H9 (cell line): ENCODE results near the gene RASGEF1C. TPM values are rescaled to one million over a fixed set of nuclear protein-coding genes. Genes with fewer than 3 reads are reported as not detected.

Source experiments
- DNase-seq: peaks from one replicate; pipeline ENCODE4 v3.0.0-alpha.2; 2017
- H2AFZ ChIP-seq: one replicate; pipeline ENCODE4 v1.6.1; 2013; ENCODE audit warnings: mild to moderate bottlenecking, low read length, control low read depth, moderate library complexity
- H2AK5ac ChIP-seq: 2 replicates; pipeline ENCODE4 v1.6.1; 2013; ENCODE audit warnings: low read length, control low read depth, mixed read lengths; ENCODE audit not compliant: insufficient read length
- H2BK120ac ChIP-seq: one replicate; pipeline ENCODE4 v1.6.1; 2013; ENCODE audit warnings: low read depth, mild to moderate bottlenecking, low read length, control low read depth, inconsistent platforms; ENCODE audit not compliant: poor library complexity, severe bottlenecking
- H2BK12ac ChIP-seq: 2 replicates; pipeline ENCODE4 v1.6.1; 2013; ENCODE audit warnings: low read length, control low read depth, mixed read lengths, low read depth; ENCODE audit not compliant: insufficient read length
- H2BK15ac ChIP-seq: 2 replicates; pipeline ENCODE4 v1.6.1; 2013; ENCODE audit warnings: low read depth, low read length, control low read depth
- H2BK20ac ChIP-seq: one replicate; pipeline ENCODE4 v1.6.1; 2013; ENCODE audit warnings: low read depth, mild to moderate bottlenecking, low read length, control low read depth, inconsistent platforms; ENCODE audit not compliant: poor library complexity, severe bottlenecking
- H2BK5ac ChIP-seq: 2 replicates; pipeline ENCODE4 v1.6.1; 2013; ENCODE audit warnings: low read length, control low read depth, mixed read lengths; ENCODE audit not compliant: insufficient read length
- H3K14ac ChIP-seq: 2 replicates; pipeline ENCODE4 v1.6.1; 2013; ENCODE audit warnings: low read length, control low read depth; ENCODE audit not compliant: insufficient read depth
- H3K18ac ChIP-seq: 2 replicates; pipeline ENCODE4 v1.6.1; 2013; ENCODE audit warnings: low read depth, mild to moderate bottlenecking, mixed read lengths, low read length, control low read depth; ENCODE audit not compliant: insufficient read length
- H3K23ac ChIP-seq: 2 replicates; pipeline ENCODE4 v1.6.1; 2013; ENCODE audit warnings: low read length, control low read depth, mixed read lengths, low read depth; ENCODE audit not compliant: insufficient read length
- H3K23me2 ChIP-seq: 2 replicates; pipeline ENCODE4 v1.6.1; 2013; ENCODE audit warnings: low read depth, mild to moderate bottlenecking, mixed read lengths, low read length, control low read depth; ENCODE audit not compliant: insufficient read length, poor library complexity, severe bottlenecking
- H3K27ac ChIP-seq: 2 replicates; pipeline ENCODE4 v1.5.1; 2013; ENCODE audit warnings: low read length, control low read depth, mixed read lengths, low read depth; ENCODE audit not compliant: insufficient read length
- H3K27me3 ChIP-seq: 2 replicates; pipeline ENCODE4 v1.6.1; 2013; ENCODE audit warnings: low read length, control low read depth, inconsistent platforms; ENCODE audit not compliant: insufficient read depth
- H3K4ac ChIP-seq: 2 replicates; pipeline ENCODE4 v1.6.1; 2013; ENCODE audit warnings: low read depth, mild to moderate bottlenecking, control low read depth, inconsistent platforms, low read length, moderate library complexity
- H3K4me1 ChIP-seq: 2 replicates; pipeline ENCODE4 v1.6.1; 2013; ENCODE audit warnings: low read length, control low read depth, inconsistent platforms; ENCODE audit not compliant: insufficient read depth
- H3K4me2 ChIP-seq: 2 replicates; pipeline ENCODE4 v1.6.1; 2013; ENCODE audit warnings: low read length, control low read depth, mixed read lengths; ENCODE audit not compliant: insufficient read length, insufficient read depth
- H3K56ac ChIP-seq: 2 replicates; pipeline ENCODE4 v1.6.1; 2013; ENCODE audit warnings: low read depth, mild to moderate bottlenecking, mixed read lengths, low read length, control low read depth; ENCODE audit not compliant: insufficient read length
- H3K79me1 ChIP-seq: 2 replicates; pipeline ENCODE4 v1.6.1; 2013; ENCODE audit warnings: low read depth, mild to moderate bottlenecking, moderate library complexity, low read length, control low read depth, inconsistent platforms; ENCODE audit not compliant: insufficient read depth, poor library complexity, severe bottlenecking
- H3K79me2 ChIP-seq: 2 replicates; pipeline ENCODE4 v1.6.1; 2013; ENCODE audit warnings: low read length, control low read depth, inconsistent platforms; ENCODE audit not compliant: insufficient read depth
- H3K9ac ChIP-seq: 2 replicates; pipeline ENCODE4 v1.6.1; 2013; ENCODE audit warnings: low read length, control low read depth, mixed read lengths; ENCODE audit not compliant: insufficient read length; ENCODE audit errors: extremely low read depth
- H3K9me3 ChIP-seq: one replicate; pipeline ENCODE4 v1.6.1; 2013; ENCODE audit warnings: low read depth, low read length, inconsistent platforms; ENCODE audit not compliant: control insufficient read depth
- H3T11ph ChIP-seq: one replicate; pipeline ENCODE4 v1.6.1; 2013; ENCODE audit warnings: mild to moderate bottlenecking, low read length, control low read depth, inconsistent platforms
- H4K20me1 ChIP-seq: one replicate; pipeline ENCODE4 v1.6.1; 2013; ENCODE audit not compliant: control insufficient read depth, insufficient read length, insufficient read depth
- H4K5ac ChIP-seq: 2 replicates; pipeline ENCODE4 v1.6.1; 2013; ENCODE audit warnings: low read depth, mild to moderate bottlenecking, mixed read lengths, low read length, control low read depth; ENCODE audit not compliant: insufficient read length
- H4K8ac ChIP-seq: replicated peaks from 2 replicates; pipeline ENCODE4 v1.6.1; 2013; ENCODE audit warnings: low read length, control low read depth, mixed read lengths, low read depth; ENCODE audit not compliant: insufficient read length
- H4K91ac ChIP-seq: 2 replicates; pipeline ENCODE4 v1.6.1; 2013; ENCODE audit warnings: low read depth, mild to moderate bottlenecking, moderate library complexity, mixed read lengths, low read length, control low read depth; ENCODE audit not compliant: insufficient read length
- H3K27ac Mint-ChIP-seq, 3 experiments: 2 replicates in 2 of 3; 3 replicates in 1 of 3; pipeline ENCODE4 v1.8.0; 2020 to 2021; ENCODE audit warnings: mixed read lengths in 3 of 3, mild to moderate bottlenecking in 1 of 3, moderate library complexity in 1 of 3
- H3K27me3 Mint-ChIP-seq: 2 replicates; pipeline ENCODE4 v1.8.0; 2021; ENCODE audit warnings: low read depth, mild to moderate bottlenecking, moderate library complexity, mixed read lengths
- H3K36me3 Mint-ChIP-seq, 3 experiments: 2 replicates in 2 of 3; 3 replicates in 1 of 3; pipeline ENCODE4 v1.8.0; 2020 to 2021; ENCODE audit warnings: low read depth in 3 of 3, mixed read lengths in 3 of 3; ENCODE audit not compliant: insufficient read depth in 1 of 3
- H3K4me1 Mint-ChIP-seq, 2 experiments: 2 replicates each; pipeline ENCODE4 v1.8.0; 2020; ENCODE audit warnings: mixed read lengths in 2 of 2
- H3K4me3 Mint-ChIP-seq, 2 experiments: 2 replicates in 1 of 2; 3 replicates in 1 of 2; pipeline ENCODE4 v1.8.0; 2020 to 2021; ENCODE audit warnings: mild to moderate bottlenecking in 2 of 2, mixed read lengths in 2 of 2, moderate library complexity in 1 of 2
- H3K9me3 Mint-ChIP-seq, 2 experiments: 2 replicates in 1 of 2; 3 replicates in 1 of 2; pipeline ENCODE4 v1.8.0; 2020; ENCODE audit warnings: mild to moderate bottlenecking in 2 of 2, mixed read lengths in 2 of 2, moderate library complexity in 1 of 2
- CTCF ChIP-seq: fragments of 200-600 bp; sonication (generic); conservative IDR thresholded peaks from 3 replicates; pipeline ENCODE4 v1.8.0; 2021; ENCODE audit warnings: antibody characterized with exemption, mild to moderate bottlenecking
- WGBS: extraction: QIAGEN DNeasy Blood & Tissue Kit; methylation state at CpG from one replicate; pipeline ENCODE4 v1.1.7; 2013; ENCODE audit warnings: missing lambda C conversion rate, low lambda C conversion rate, mixed read lengths; ENCODE audit not compliant: insufficient read length; ENCODE audit errors: extremely low coverage; 5-methylcytosine and 5-hydroxymethylcytosine counted together
- total RNA-seq: library from RNA; stranded (reverse); gene quantifications from 2 replicates; pipeline ENCODE4 v1.2.1, GENCODE V29; 2021

The RASGEF1C gene
- total RNA-seq, 1 experiment from 2014 or later: 0.83 TPM

- DNase-seq: peak; percentile 36
- Histone ChIP-seq H3K4me2 (no peak overlapping the region), H4K20me1 (no peaks in the 10 kb centered on the region), H3K23me2 (no peaks in the 10 kb centered on the region), H2BK12ac (no peak overlapping the region), H4K8ac (no peak overlapping the region), H3T11ph (no peak overlapping the region), H4K5ac (no peak overlapping the region), H3K79me2 (no peaks in the 10 kb centered on the region), H3K27me3 (no peaks in the 10 kb centered on the region), H2AK5ac (no peak overlapping the region), H2AFZ (no peak overlapping the region), H3K23ac (no peak overlapping the region), H3K4ac (no peak overlapping the region), H2BK5ac (no peak overlapping the region), H4K91ac (no peak overlapping the region), H2BK120ac (no peak overlapping the region), H3K18ac (no peak overlapping the region), H3K27ac (no peak overlapping the region), H3K56ac (no peak overlapping the region), H3K4me1 (no peaks in the 10 kb centered on the region), H3K9me3 (no peaks in the 10 kb centered on the region), H3K79me1 (no peaks in the 10 kb centered on the region), H3K14ac (no peak overlapping the region), H2BK20ac (no peak overlapping the region), H3K9ac (no peak overlapping the region), H2BK15ac (no peak overlapping the region)
- Mint-ChIP-seq H3K9me3 (no peaks in the 10 kb centered on the region), H3K36me3 (no peaks in the 10 kb centered on the region; a peak in 1 of 7 replicates), H3K27me3 (peaks cover 6% of the 10 kb centered on the region; the same call in 1 of the 2 replicates), H3K27ac (no peak overlapping the region), H3K4me1 (peaks cover 0 to 6% of the 10 kb centered on the region in 2 experiments; a peak in 1 of 4 replicates), H3K4me3 (no peak overlapping the region; a peak in 1 of 5 replicates)
- WGBS: no CpG with 5 or more reads among the region's 38 CpGs
- TF ChIP-seq CTCF: no peak
Measured at GRCh38 chr5:180136630-180137381, 72.2 kb downstream of the RASGEF1C start.
